Calu3 (cell line): ENCODE data around the gene RIPOR3. TPM values are rescaled to one million over a fixed set of nuclear protein-coding genes. Genes with fewer than 3 reads are reported as not detected.

Source experiments
- BruUV-seq: library from RNA; stranded (reverse); fragments of 400-500 nt; replicated peaks from 2 replicates; lab custom pipeline; 2021; lab: Mats Ljungman, UMichigan
- CTCF ChIA-PET: fragments of 300-600 bp; sonication (Branson Sonifier 250); formaldehyde crosslinking; loops from one replicate; lab custom pipeline; 2022; ENCODE audit warnings: antibody characterized with exemption; lab: Charles Lee
- DNase-seq: peaks from one replicate; pipeline ENCODE4 v3.0.0; 2022
- H3K27ac Mint-ChIP-seq: one replicate; pipeline ENCODE4 v1.8.0; 2022; ENCODE audit warnings: mixed read lengths; ENCODE audit not compliant: unreplicated experiment
- H3K27me3 Mint-ChIP-seq: one replicate; pipeline ENCODE4 v1.8.0; 2022; ENCODE audit warnings: mixed read lengths; ENCODE audit not compliant: unreplicated experiment
- H3K36me3 Mint-ChIP-seq: one replicate; pipeline ENCODE4 v1.8.0; 2022; ENCODE audit warnings: mild to moderate bottlenecking, moderate library complexity, mixed read lengths; ENCODE audit not compliant: insufficient read depth, unreplicated experiment
- H3K4me1 Mint-ChIP-seq: one replicate; pipeline ENCODE4 v1.8.0; 2022; ENCODE audit warnings: mild to moderate bottlenecking, low read depth, mixed read lengths; ENCODE audit not compliant: unreplicated experiment
- H3K4me3 Mint-ChIP-seq: one replicate; pipeline ENCODE4 v1.8.0; 2022; ENCODE audit warnings: mild to moderate bottlenecking, low read depth, moderate library complexity, mixed read lengths; ENCODE audit not compliant: unreplicated experiment
- H3K9me3 Mint-ChIP-seq: one replicate; pipeline ENCODE4 v1.8.0; 2022; ENCODE audit warnings: low read depth, mixed read lengths; ENCODE audit not compliant: unreplicated experiment
- CTCF ChIP-seq: fragments of 200-600 bp; IDR thresholded peaks from one replicate; pipeline ENCODE4 v1.8.0; 2022; ENCODE audit warnings: antibody characterized with exemption; ENCODE audit not compliant: unreplicated experiment
- intact Hi-C: fragments of 100-400 bp; cut with micrococcal nuclease; formaldehyde crosslinking; loops from one replicate; pipeline ENCODE4 v1.10.0; 2022; ENCODE audit not compliant: unreplicated experiment
- total RNA-seq: library from RNA; stranded (reverse); gene quantifications from 2 replicates; pipeline ENCODE4 v1.2.3, GENCODE V29; 2022

The RIPOR3 gene
- total RNA-seq, 1 experiment from 2014 or later, result 4.0 TPM

- no peak for TF ChIP-seq CTCF
- CTCF ChIA-PET, result interaction anchor here (1.7 kb wide), 1 partner anchor 12 kb away, joined by 6 read pairs; no protein-coding TSS in a partner anchor
- Mint-ChIP-seq H3K4me1 (peaks cover 22% of the 10 kb centered on the region), H3K36me3 (peaks cover 13% of the 10 kb centered on the region), H3K27me3 (no peaks in the 10 kb centered on the region), H3K27ac (no peak overlapping the region), H3K9me3 (no peaks in the 10 kb centered on the region), H3K4me3 (no peak overlapping the region)
- intact Hi-C loops, result no loop called here
- no peak for DNase-seq
- BruUV-seq, result no TSS peak
Observed at GRCh38 chr20:50723672-50724071, 32.3 kb upstream of the RIPOR3 start.

- Mint-ChIP-seq H3K4me3 (no peak overlapping the region), H3K4me1 (peaks cover 20% of the 10 kb centered on the region), H3K9me3 (no peaks in the 10 kb centered on the region), H3K27ac (no peak overlapping the region), H3K36me3 (peaks cover 2% of the 10 kb centered on the region), H3K27me3 (no peaks in the 10 kb centered on the region)
- TF ChIP-seq CTCF, result no peak
- CTCF ChIA-PET, result interaction anchor here (0.6 kb wide), 1 partner anchor 41 kb away, joined by 3 read pairs; no protein-coding TSS in a partner anchor
- no TSS peak for BruUV-seq
- DNase-seq, result no peak
- intact Hi-C loops, result no loop called here
Observed at GRCh38 chr20:50722424-50723155, 31.2 kb upstream of the RIPOR3 start.

GRCh38 chr20:50721881-50722281 is 30.5 kb upstream of the RIPOR3 start:
- Mint-ChIP-seq H3K27me3 (no peaks in the 10 kb centered on the region), H3K4me1 (peaks cover 13% of the 10 kb centered on the region), H3K27ac (no peak overlapping the region), H3K4me3 (no peak overlapping the region), H3K9me3 (no peaks in the 10 kb centered on the region), H3K36me3 (no peaks in the 10 kb centered on the region)
- TF ChIP-seq CTCF, result no peak
- BruUV-seq, result no TSS peak
- no peak for DNase-seq
- CTCF ChIA-PET, result interaction anchor here (1.3 kb wide), 1 partner anchor 96 kb away, joined by 4 read pairs; no protein-coding TSS in a partner anchor
- intact Hi-C loops, result no loop called here

- intact Hi-C loops, result no loop called here
- CTCF ChIA-PET, result interaction anchor here (0.6 to 1.3 kb wide), 6 partner anchors 18 to 170 kb away, joined by 3 to 9 read pairs (median 4); no protein-coding TSS in a partner anchor
- DNase-seq, result no peak
- Mint-ChIP-seq H3K9me3 (no peaks in the 10 kb centered on the region), H3K4me3 (no peak overlapping the region), H3K4me1 (peaks cover 10% of the 10 kb centered on the region), H3K27me3 (no peaks in the 10 kb centered on the region), H3K36me3 (no peaks in the 10 kb centered on the region), H3K27ac (no peak overlapping the region)
- no TSS peak for BruUV-seq
- no peak for TF ChIP-seq CTCF
Observed at GRCh38 chr20:50720582-50720981, 29.2 kb upstream of the RIPOR3 start.
